Effector memory CD8-positive, alpha-beta T cell (primary cell): ENCODE data around the gene PUSL1.

Experiments used
- ATAC-seq: fragments of 150-1000 bp; cut with Tn5 transposase; replicated peaks from 2 replicates; pipeline ENCODE4 v1.10.0; 2021; ENCODE audit warnings: mild to moderate bottlenecking, moderate library complexity
- DNase-seq, 3 experiments: peaks; one replicate each; pipeline ENCODE4 v3.0.0; 2021
- H3K27ac Mint-ChIP-seq, 2 donors: one replicate each; pipeline ENCODE4 v1.8.0; 2022; ENCODE audit warnings: mild to moderate bottlenecking in 2 of 2, mixed read lengths in 2 of 2, moderate library complexity in 2 of 2
- H3K27me3 Mint-ChIP-seq, 2 donors: one replicate each; pipeline ENCODE4 v1.8.0; 2022; ENCODE audit warnings: mixed read lengths in 2 of 2
- H3K36me3 Mint-ChIP-seq: one replicate; pipeline ENCODE4 v1.8.0; 2022; ENCODE audit warnings: mild to moderate bottlenecking, moderate library complexity, mixed read lengths; ENCODE audit not compliant: insufficient read depth
- H3K4me1 Mint-ChIP-seq, 2 donors: one replicate each; pipeline ENCODE4 v1.8.0; 2022; ENCODE audit warnings: low read depth in 2 of 2, mixed read lengths in 2 of 2
- H3K4me3 Mint-ChIP-seq, 2 donors: one replicate each; pipeline ENCODE4 v1.8.0; 2022; ENCODE audit warnings: mild to moderate bottlenecking in 2 of 2, mixed read lengths in 2 of 2, moderate library complexity in 2 of 2
- H3K9me3 Mint-ChIP-seq, 2 donors: one replicate each; pipeline ENCODE4 v1.8.0; 2022; ENCODE audit warnings: mixed read lengths in 2 of 2

The PUSL1 gene

DNA sequence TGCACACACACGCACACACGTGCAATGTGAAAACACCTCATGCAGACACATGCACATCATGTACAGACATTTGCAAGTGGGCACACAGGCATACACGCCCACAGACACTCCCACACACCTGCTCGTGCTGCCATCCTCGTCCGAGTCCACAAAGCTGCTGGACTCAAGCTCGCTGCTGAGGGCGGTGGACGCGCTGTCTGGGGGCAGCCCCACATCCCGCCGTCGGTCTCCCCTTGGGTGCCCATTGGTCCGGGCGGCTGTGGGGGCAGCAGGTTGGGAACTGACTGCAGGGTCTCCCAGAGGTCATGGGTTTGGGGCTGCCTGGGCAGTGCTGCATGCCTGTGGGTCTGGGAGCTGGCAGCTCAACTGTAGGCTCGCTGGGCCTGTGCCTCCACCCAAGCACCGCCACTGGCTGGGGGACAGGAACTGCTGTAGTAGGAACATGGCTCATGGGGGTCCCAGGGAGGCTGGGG lies 33.2 kb downstream of the PUSL1 start:
- Mint-ChIP-seq H3K27ac (no peak overlapping the region), H3K4me1 (peaks cover under 1 to 7% of the 10 kb centered on the region in 2 donors), H3K9me3 (no peaks in the 10 kb centered on the region), H3K36me3 (peaks cover 19% of the 10 kb centered on the region), H3K4me3 (no peak overlapping the region), H3K27me3 (no peaks in the 10 kb centered on the region)
- DNase-seq (no peak), ATAC-seq (no peak)

DNA sequence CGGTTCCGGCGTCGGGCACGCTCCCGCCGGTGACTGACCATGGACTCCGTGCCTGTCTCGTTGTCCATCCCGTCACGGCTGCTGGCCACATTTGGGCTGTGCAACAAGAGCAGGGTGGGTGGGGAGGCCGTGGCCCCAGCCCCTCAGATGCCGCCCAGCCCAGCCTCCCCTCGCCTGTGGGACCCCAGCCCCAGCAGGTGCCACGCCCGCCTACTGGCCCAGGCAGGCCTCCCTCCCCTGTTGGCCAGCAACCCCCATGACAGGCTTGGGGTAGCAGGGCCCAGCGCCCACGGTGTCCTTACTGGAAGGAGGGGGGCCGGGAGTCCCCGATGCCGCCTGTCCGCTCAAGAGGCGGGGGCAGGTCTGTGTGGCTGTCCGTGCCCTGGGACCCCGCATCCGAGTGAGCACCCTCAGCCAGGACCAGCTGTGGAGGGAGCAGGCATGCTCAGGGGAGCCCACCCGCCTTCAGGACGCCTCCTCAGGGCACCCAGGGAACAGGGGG lies 33.7 kb downstream of the PUSL1 start:
- no peaks in the 10 kb centered on the region for H3K27me3 Mint-ChIP-seq
- DNase-seq: no peak

DNA sequence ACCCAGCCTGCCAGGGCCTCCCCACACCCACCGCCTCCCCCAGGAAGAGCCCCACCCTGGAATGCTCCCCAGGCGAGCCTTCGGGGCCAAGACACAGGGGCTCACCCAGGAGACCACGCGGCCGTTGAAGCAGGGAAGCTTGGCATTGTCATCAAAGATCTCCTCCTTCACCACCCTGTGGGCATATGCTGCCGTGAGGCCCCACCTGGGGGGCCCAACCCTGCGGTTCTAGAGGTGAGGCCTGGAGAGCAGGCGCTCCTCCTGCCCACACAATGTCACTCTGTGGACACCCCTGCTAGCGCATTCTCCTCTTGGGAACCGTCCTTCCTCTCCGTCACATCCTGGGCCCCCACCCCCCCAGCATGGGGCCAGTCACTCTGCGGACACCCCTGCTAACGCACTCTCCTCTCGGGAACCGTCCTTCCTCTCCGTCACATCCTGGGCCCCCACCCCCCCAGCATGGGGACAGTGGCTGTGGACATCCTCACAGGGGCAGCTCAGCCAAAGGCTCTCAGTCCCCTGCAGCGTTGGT lies 34.3 kb downstream of the PUSL1 start:
- DNase-seq (no peak), ATAC-seq (no peak)
- H3K9me3 Mint-ChIP-seq: no peaks in the 10 kb centered on the region
- no peaks in the 10 kb centered on the region for H3K27me3 Mint-ChIP-seq
- no peak overlapping the region for H3K4me3 Mint-ChIP-seq
- peaks cover 13% of the 10 kb centered on the region for H3K36me3 Mint-ChIP-seq
- H3K4me1 Mint-ChIP-seq: peaks cover 8 to 15% of the 10 kb centered on the region in 2 donors
- H3K27ac Mint-ChIP-seq: no peak overlapping the region

More for the DNA sequence above, 33.7 kb downstream of the PUSL1 start:
- peaks cover 5 to 12% of the 10 kb centered on the region in 2 donors for H3K4me1 Mint-ChIP-seq
- peaks cover 18% of the 10 kb centered on the region for H3K36me3 Mint-ChIP-seq
- no peak overlapping the region for H3K4me3 Mint-ChIP-seq
- no peaks in the 10 kb centered on the region for H3K9me3 Mint-ChIP-seq
- ATAC-seq: no peak
- no peak overlapping the region for H3K27ac Mint-ChIP-seq

DNA sequence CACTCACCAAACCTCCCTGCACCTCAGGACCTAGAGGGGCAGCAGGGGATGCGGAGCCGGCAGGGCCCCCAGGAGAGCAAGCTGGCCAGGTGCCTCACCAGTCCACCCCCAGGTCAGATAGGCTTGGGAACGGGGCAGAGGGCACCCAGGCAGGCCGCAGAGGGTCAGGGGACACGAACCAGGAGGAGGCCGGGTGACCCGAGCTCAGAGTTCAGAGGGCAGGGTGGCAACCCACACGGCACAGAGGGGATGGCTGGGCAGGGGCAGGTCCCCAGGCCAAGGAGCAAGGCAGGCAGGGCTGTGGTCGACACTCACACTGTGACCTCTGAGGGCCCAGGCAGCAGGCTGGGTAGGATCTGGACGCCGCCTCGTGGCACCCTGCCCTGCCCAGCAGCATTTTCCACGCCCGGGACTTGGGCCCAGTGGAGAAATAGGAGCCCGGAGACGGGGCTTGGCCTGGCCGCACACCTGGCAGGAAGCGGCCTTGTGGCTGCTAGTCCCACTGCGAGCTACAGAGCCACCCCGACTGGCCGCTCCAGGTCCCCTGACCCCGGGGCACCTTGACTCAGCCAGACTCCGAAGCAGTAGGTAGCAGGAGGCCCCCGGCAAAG lies 35.5 kb downstream of the PUSL1 start:
- H3K27ac Mint-ChIP-seq: no peak overlapping the region
- DNase-seq (no peak), ATAC-seq (no peak)
- H3K9me3 Mint-ChIP-seq: no peaks in the 10 kb centered on the region
- H3K27me3 Mint-ChIP-seq: no peaks in the 10 kb centered on the region
- H3K36me3 Mint-ChIP-seq: peaks cover 13% of the 10 kb centered on the region
- H3K4me1 Mint-ChIP-seq: peaks cover 8 to 15% of the 10 kb centered on the region in 2 donors
- H3K4me3 Mint-ChIP-seq: no peak overlapping the region

DNA sequence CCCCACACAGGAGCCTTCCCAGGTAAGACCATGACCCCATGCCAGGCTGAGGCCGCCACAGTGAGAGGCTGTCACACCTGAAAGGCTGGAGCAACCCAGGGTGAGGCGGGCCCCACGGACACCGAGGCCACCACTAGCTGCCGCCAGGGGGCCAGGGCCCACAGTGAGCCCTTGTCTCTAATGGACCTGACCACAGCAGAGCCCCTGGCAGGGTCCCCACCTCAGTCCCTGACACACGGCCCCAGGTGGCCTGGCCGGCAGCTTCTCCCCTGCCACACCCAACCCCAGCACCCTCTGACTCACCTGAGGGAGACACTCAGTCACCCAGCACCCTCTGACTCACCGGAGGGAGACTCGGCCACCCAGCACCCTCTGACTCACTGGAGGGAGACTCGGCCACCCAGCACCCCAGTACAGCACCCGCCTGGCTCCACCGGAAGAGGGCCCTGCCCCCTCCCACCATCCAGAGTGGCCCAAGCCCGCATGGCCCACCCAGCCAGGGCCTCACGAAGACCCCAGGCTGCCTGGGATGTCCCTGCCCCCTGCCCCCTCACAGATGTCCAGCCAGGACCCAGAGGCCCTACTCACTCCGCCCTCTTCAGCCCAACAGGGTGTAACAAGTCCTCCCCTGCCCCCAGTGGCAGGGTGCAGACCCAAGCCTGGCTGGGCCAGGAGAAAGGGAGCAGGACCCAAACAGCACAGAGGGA lies 36.4 kb downstream of the PUSL1 start:
- Mint-ChIP-seq H3K27me3 (no peaks in the 10 kb centered on the region), H3K36me3 (peaks cover 10% of the 10 kb centered on the region), H3K4me3 (no peak overlapping the region), H3K27ac (peak overlapping the region in 1 of 2 donors; percentile 6), H3K4me1 (peaks cover 8 to 15% of the 10 kb centered on the region in 2 donors), H3K9me3 (no peaks in the 10 kb centered on the region)
- no peak for ATAC-seq
- no peak for DNase-seq

DNA sequence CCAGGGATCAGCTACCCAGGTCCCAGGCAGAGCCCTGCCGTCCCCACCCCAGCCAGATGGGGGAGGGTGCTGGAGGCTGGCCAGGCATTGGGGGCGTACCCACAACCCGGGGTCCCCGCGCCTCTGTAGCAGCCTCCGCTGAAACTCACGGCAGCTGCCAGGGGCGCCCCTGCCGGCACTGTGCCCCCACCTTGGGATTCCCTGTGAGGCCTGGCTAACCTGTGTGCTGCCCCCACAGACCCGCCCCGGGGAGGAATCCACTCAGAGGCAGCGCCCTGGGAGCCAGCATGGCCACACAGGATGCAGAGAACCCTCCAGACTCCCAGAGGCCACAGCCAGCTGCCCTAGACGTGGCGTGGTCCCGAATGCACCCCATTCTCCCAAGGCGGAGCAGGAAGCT lies 37.0 kb downstream of the PUSL1 start:
- H3K36me3 Mint-ChIP-seq: peaks cover 5% of the 10 kb centered on the region
- H3K9me3 Mint-ChIP-seq: no peaks in the 10 kb centered on the region
- DNase-seq: no peak

DNA sequence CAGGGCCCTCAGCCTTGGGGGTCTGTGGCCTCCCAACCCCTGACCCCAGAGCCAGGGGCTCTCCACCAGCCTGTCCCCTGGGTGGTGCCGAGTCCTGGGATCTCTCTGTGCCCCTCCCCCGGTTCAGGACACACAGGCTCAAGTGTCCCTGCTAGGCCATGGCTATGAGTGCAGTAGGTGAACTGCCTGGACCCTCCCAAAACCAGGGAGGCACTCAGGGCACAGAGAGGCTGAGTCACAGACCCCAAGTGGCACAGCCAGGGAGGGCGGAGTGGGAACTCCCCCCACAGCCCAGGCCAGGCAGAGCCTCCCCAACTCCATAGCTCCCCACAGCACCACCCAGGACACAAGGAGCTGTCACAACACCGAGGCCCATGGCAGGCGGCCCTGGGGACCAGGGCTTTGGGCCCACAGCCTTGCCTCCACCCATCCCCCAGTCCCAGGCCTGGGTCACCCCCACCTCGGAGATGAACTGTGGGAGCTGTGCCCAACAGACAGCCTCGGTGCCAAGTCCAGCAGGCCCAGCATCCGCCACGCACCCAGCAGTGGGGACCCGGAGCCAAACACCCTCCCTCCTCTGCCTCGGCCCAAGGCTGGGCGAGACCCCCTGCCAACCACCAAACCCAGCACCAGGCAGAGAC lies 37.6 kb downstream of the PUSL1 start:
- ATAC-seq (no peak), DNase-seq (no peak)
- Mint-ChIP-seq H3K27ac (peak overlapping the region in 1 of 2 donors; percentile 6), H3K27me3 (no peaks in the 10 kb centered on the region), H3K4me3 (no peak overlapping the region), H3K9me3 (no peaks in the 10 kb centered on the region), H3K4me1 (peaks cover 8 to 15% of the 10 kb centered on the region in 2 donors), H3K36me3 (peaks cover 4% of the 10 kb centered on the region)

More for the DNA sequence above, 37.0 kb downstream of the PUSL1 start:
- Mint-ChIP-seq H3K27me3 (no peaks in the 10 kb centered on the region), H3K4me3 (no peak overlapping the region), H3K4me1 (peaks cover 8 to 15% of the 10 kb centered on the region in 2 donors), H3K27ac (peak overlapping the region in 1 of 2 donors; percentile 6)
- ATAC-seq: no peak

DNA sequence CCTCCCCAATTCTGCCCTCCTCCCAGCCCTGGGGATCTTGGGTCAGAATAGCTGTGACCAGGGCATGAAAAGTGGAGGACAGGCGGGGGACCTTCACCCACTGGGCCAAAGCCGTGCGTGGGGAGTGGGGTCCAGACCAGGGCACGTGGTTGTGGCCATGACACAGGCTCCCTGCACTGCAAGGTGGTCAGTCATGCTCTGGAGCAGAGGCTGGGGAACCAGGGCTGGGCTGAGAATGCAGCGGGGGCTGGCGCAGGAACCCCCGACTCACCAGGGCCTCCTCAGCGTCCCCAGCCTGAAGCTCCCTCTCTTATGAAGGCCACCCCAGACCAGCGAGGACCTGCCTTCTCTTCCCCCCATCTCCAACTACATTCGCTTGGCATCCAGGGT lies 38.1 kb downstream of the PUSL1 start:
- Mint-ChIP-seq H3K27me3 (no peaks in the 10 kb centered on the region), H3K27ac (no peak overlapping the region), H3K4me1 (peaks cover 8 to 15% of the 10 kb centered on the region in 2 donors), H3K4me3 (no peak overlapping the region), H3K36me3 (peaks cover 4% of the 10 kb centered on the region), H3K9me3 (no peaks in the 10 kb centered on the region)
- DNase-seq (no peak), ATAC-seq (no peak)

DNA sequence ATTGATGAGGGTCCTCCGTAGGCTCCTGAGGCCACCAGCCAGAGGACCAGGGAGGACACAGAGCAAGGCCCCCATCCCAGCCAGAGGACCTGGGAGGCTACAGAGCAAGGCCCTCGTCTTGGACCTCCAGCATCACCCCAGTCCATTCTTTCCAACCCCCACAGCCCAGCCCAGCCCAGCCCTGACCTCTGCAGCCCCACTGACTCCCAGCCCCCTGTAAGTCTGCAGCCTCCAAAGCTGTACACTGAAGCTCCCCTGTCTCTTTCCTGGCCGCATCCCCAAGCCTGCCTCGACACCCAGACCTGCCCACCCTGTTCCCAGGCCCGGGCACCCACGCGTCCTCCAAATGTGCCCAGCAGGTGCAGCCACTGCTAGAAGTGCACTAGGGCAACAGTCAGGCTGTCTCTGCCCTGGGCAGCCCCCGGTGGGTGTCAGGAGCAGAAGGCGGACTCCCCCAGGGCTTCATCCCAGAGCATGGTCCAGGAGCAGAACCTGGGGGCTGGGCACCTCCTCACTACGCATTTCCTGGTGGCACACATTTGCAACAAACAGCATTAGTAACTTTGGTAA lies 38.7 kb downstream of the PUSL1 start:
- Mint-ChIP-seq H3K36me3 (peaks cover 5% of the 10 kb centered on the region), H3K9me3 (no peaks in the 10 kb centered on the region), H3K27me3 (peaks cover 0 to 3% of the 10 kb centered on the region in 2 donors), H3K4me1 (peaks cover 8 to 15% of the 10 kb centered on the region in 2 donors), H3K27ac (peak overlapping the region; percentile 35 to 76), H3K4me3 (peak overlapping the region; percentile 63 to 71)
- ATAC-seq: no peak
- DNase-seq: no peak

DNA sequence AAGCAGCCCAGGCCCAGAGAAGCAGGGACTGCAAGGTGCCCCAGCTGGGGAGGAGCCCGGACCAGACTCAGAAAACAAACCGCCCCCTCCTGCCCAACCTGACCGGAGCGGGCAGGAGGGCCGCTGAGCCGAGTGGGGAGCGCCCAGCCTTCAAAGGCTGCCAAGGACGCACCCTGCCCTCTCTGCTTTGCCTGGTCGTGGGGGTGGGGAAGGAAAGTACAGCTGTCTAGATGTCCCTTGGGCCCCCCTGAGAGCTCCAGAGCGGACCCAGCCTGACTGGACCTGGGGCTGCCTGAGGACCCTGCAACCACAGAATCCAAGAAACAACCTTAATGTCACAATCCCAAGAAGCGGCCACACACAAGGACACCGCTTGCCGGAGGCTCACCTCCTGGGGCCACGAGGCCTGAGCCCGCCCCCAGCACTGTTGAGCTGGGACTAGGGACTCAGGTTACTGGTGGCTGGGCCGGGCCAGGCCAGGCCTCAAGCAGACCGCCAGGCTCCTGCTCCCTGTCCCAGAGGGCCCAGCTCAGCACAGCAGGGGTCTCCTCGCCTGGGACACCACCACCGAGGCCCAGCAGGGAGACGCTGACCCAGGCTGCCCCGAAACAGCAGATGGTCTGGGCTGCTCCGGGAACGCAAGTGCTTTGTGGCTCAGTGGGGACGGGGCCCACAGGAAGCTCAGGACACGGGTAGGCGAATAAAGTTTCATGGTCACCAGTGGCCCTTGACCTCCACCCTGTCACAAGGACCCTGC lies 39.4 kb downstream of the PUSL1 start:
- Mint-ChIP-seq H3K36me3 (peaks cover 8% of the 10 kb centered on the region), H3K4me1 (peaks cover 8 to 18% of the 10 kb centered on the region in 2 donors), H3K4me3 (peak overlapping the region; percentile 63 to 71), H3K9me3 (no peaks in the 10 kb centered on the region), H3K27me3 (peaks cover 7 to 11% of the 10 kb centered on the region in 2 donors), H3K27ac (peak overlapping the region; percentile 35 to 76)
- DNase-seq: no peak
- ATAC-seq: no peak

DNA sequence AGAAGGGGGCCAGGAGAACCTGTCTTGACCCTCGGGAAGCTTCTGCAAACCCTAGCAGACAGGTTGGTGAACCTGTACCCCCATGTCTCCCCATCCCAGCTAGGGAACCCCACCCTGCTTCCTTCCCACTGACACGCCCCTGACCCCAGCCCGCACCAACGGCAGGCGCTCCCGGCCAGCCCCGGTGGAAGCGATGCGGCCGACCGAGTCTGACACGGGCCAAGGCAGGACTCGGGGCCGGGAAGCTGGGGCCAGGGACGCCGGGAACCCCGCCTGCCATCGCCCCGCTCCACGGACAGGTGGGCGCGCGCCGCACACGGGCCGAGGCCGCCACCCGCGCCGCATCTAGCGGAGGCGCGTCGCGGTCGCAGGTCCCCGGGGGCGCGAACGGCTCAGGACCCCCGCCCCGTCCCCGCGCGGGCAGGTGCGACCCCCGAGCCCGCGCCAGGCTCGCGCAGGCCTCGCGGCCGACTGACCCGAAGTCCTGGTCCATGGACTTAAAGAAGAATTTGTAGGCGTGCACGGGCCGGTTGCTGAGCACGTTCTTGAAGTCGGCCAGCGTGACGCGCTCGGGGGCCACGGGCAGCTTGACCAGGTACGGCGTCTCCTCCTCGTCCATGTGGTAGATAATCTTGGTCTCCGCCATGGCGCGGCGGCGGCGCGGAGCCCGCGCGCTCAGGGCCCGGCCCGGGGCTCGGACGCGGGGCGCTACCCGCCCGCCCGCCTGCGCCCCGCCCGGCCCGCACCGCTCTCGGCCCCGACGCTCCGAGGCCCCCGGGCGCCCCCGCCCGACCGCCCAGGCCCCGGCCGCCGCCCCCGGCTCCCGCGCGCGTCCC lies 40.2 kb downstream of the PUSL1 start:
- H3K27ac Mint-ChIP-seq: peak overlapping the region in 1 of 2 donors; percentile 6
- peaks cover 5% of the 10 kb centered on the region for H3K36me3 Mint-ChIP-seq
- no peak for DNase-seq
- peak; percentile 40 for ATAC-seq
- peak overlapping the region; percentile 63 to 71 for H3K4me3 Mint-ChIP-seq
- H3K4me1 Mint-ChIP-seq: peaks cover 8 to 14% of the 10 kb centered on the region in 2 donors
- H3K27me3 Mint-ChIP-seq: peaks cover 9 to 19% of the 10 kb centered on the region in 2 donors
- no peaks in the 10 kb centered on the region for H3K9me3 Mint-ChIP-seq
